Uterus (tissue), 4 donors: ENCODE results near the gene GRIN2A. TPM values are rescaled to one million over a fixed set of nuclear protein-coding genes. Genes with fewer than 3 reads are reported as not detected.

Source experiments
- DNase-seq, 2 donors: peaks; one replicate each; pipeline ENCODE4 v3.0.0-alpha.2; 2019 to 2020
- H3K27ac ChIP-seq, 2 donors: fragments of 200-600 bp; sonication (generic); 1 replicate in 1 of 2; 2 replicates in 1 of 2; pipeline ENCODE4 v1.5.1; 2016 to 2018
- H3K27me3 ChIP-seq, 2 donors: fragments of 200-600 bp; sonication (generic); one replicate each; pipeline ENCODE4 v1.5.1; 2018 to 2019; ENCODE audit warnings: control low read depth in 1 of 2
- H3K36me3 ChIP-seq, 2 donors: fragments of 200-600 bp; sonication (generic); one replicate each; pipeline ENCODE4 v1.5.1; 2019; ENCODE audit warnings: control low read depth in 1 of 2
- H3K4me1 ChIP-seq, 2 donors: fragments of 200-600 bp; sonication (generic); one replicate each; pipeline ENCODE4 v1.5.1; 2018 to 2019; ENCODE audit warnings: control low read depth in 1 of 2
- H3K4me3 ChIP-seq, 2 donors: fragments of 200-600 bp; sonication (generic); 1 replicate in 1 of 2; 2 replicates in 1 of 2; pipeline ENCODE4 v1.5.1; 2018 to 2019; ENCODE audit warnings: mild to moderate bottlenecking in 1 of 2
- H3K9me3 ChIP-seq, 2 donors: fragments of 200-600 bp; sonication (generic); one replicate each; pipeline ENCODE4 v1.5.1; 2019; ENCODE audit warnings: control low read depth in 1 of 2
- POLR2A ChIP-seq, 2 donors: fragments of 450-650 bp; IDR thresholded peaks; one replicate each; pipeline ENCODE4 v1.6.1; 2016; ENCODE audit warnings: antibody characterized with exemption in 2 of 2, mild to moderate bottlenecking in 1 of 2, moderate library complexity in 1 of 2
- intact Hi-C: fragments of 100-400 bp; cut with DNase I; formaldehyde crosslinking; loops from one replicate; pipeline ENCODE4 v1.15.1; 2023; ENCODE audit warnings: low total_unique reads
- total RNA-seq, 4 donors: library from RNA; depleted of rRNA in 3 of 4; stranded (reverse); fragments of >200 nt in 3 of 4; gene quantifications; one replicate each; pipeline versions ENCODE4 v1.1.0 to v1.2.4, GENCODE V29; 2014 to 2023
- TF ChIP-seq, protein P1 (sequence below), 4 experiments: fragments of 200-600 bp in 2 of 4; fragments of 450-650 bp in 2 of 4; sonication (generic) in 2 of 4; IDR thresholded peaks; one replicate each; pipeline ENCODE4 v1.5.1; 2016 to 2019; ENCODE audit warnings: antibody characterized with exemption in 4 of 4, mild to moderate bottlenecking in 2 of 4, moderate library complexity in 1 of 4
- donor health status: DM: yes; HTN: yes; CAD: no.

GRIN2A gene
- total RNA-seq, 4 donors from 2014 or later, result under 0.01 to 2.4 (median 0.56) TPM

GRCh38 chr16:10169031-10169430, 13.2 kb downstream of the GRIN2A start:
- H3K4me1 ChIP-seq, result no peaks in the 10 kb centered on the region
- H3K4me3 ChIP-seq, result no peak overlapping the region
- H3K27ac ChIP-seq, result no peak overlapping the region
- H3K9me3 ChIP-seq, result no peaks in the 10 kb centered on the region
- intact Hi-C loops, result no loop called here
- no peaks in the 10 kb centered on the region for H3K27me3 ChIP-seq
- TF ChIP-seq, protein P1, sequence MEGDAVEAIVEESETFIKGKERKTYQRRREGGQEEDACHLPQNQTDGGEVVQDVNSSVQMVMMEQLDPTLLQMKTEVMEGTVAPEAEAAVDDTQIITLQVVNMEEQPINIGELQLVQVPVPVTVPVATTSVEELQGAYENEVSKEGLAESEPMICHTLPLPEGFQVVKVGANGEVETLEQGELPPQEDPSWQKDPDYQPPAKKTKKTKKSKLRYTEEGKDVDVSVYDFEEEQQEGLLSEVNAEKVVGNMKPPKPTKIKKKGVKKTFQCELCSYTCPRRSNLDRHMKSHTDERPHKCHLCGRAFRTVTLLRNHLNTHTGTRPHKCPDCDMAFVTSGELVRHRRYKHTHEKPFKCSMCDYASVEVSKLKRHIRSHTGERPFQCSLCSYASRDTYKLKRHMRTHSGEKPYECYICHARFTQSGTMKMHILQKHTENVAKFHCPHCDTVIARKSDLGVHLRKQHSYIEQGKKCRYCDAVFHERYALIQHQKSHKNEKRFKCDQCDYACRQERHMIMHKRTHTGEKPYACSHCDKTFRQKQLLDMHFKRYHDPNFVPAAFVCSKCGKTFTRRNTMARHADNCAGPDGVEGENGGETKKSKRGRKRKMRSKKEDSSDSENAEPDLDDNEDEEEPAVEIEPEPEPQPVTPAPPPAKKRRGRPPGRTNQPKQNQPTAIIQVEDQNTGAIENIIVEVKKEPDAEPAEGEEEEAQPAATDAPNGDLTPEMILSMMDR (IDR thresholded peaks at IDR 0.05), result no peak
- no peak for TF ChIP-seq POLR2A (IDR thresholded peaks at IDR 0.05)
- DNase-seq, result no peak
- no peaks in the 10 kb centered on the region for H3K36me3 ChIP-seq

DNA sequence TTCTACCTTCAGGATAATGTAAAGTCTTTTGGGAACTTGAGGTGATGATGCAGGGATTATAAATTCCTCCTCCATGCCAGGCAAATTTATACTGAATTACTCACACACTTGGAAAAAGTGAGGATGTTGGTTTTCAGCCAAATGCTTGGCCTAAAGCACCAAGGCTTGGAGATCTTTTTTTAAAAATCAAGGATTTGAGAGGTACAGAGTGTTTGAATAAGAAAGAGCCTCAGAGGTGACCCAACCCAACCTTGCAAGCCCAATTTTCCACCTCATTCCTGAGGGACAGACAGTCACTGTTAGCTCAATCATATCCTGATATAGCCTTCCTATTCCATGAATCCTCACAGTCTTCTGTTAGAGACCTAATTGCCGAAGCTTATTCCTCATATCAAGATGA, 14.0 kb downstream of the GRIN2A start:
- no peak overlapping the region for H3K27ac ChIP-seq
- TF ChIP-seq, protein P1 (IDR thresholded peaks at IDR 0.05), result no peak
- TF ChIP-seq POLR2A (IDR thresholded peaks at IDR 0.05), result no peak
- H3K36me3 ChIP-seq, result no peaks in the 10 kb centered on the region
- no peak overlapping the region for H3K4me3 ChIP-seq
- DNase-seq, result no peak
- intact Hi-C loops, result no loop called here
- H3K4me1 ChIP-seq, result no peaks in the 10 kb centered on the region
- H3K27me3 ChIP-seq, result no peaks in the 10 kb centered on the region
- no peaks in the 10 kb centered on the region for H3K9me3 ChIP-seq

DNA sequence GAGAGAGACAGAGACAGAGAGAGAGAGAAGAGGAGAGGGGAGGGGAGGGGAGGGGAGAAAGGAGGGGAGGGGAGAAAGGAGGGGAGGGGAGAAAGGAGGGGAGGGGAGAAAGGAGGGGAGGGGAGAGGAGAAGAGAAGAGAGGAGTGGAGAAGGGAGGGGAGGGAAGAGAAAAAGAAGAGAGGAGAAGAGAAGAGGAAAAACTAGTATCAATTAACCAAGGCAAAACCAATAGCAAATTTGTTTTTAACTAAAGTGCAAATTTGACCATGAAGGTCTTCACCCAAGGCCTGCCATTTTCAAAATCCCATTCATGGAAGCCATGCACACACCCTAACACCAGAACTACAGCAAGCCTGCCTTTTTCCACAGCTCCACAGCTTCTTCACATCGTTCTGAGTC, 16.6 kb downstream of the GRIN2A start:
- Histone ChIP-seq H3K27me3 (no peaks in the 10 kb centered on the region), H3K36me3 (no peaks in the 10 kb centered on the region), H3K4me1 (no peaks in the 10 kb centered on the region), H3K9me3 (no peaks in the 10 kb centered on the region), H3K27ac (no peak overlapping the region), H3K4me3 (no peak overlapping the region)
- intact Hi-C loops, result no loop called here
- DNase-seq, result no peak
- TF ChIP-seq, protein P1 (IDR thresholded peaks at IDR 0.05), result no peak
- no peak for TF ChIP-seq POLR2A (IDR thresholded peaks at IDR 0.05)

DNA sequence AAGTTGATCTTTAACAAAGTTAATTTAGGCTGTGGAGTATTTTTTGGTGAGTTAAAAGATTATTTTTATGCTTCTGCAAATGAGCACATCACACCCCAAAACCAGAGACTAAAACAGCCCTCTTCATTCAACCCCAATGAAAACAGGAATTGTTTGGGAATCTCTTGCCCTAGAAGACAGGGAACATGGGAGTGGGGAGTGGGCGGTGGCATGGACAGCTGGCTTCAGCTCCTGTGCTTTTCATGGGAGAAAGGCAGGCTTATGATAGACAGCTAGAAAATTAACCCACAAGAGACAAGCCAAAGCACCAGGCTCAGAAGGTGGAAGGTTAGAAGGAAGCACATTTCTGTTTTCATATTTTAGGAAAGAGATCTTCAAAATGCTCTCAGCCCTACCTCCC, 19.2 kb downstream of the GRIN2A start:
- intact Hi-C loops, result no loop called here
- no peaks in the 10 kb centered on the region for H3K4me1 ChIP-seq
- H3K27me3 ChIP-seq, result no peaks in the 10 kb centered on the region
- H3K4me3 ChIP-seq, result no peak overlapping the region
- H3K36me3 ChIP-seq, result no peaks in the 10 kb centered on the region
- TF ChIP-seq, protein P1 (IDR thresholded peaks at IDR 0.05), result no peak
- TF ChIP-seq POLR2A (IDR thresholded peaks at IDR 0.05), result no peak
- DNase-seq, result no peak
- H3K27ac ChIP-seq, result no peak overlapping the region
- H3K9me3 ChIP-seq, result no peaks in the 10 kb centered on the region

- H3K36me3 ChIP-seq, result no peaks in the 10 kb centered on the region
- H3K9me3 ChIP-seq, result no peaks in the 10 kb centered on the region
- H3K4me3 ChIP-seq, result no peak overlapping the region
- no peaks in the 10 kb centered on the region for H3K27me3 ChIP-seq
- H3K27ac ChIP-seq, result no peak overlapping the region
- intact Hi-C loops, result no loop called here
- DNase-seq, result no peak
- TF ChIP-seq POLR2A (IDR thresholded peaks at IDR 0.05), result no peak
- TF ChIP-seq, protein P1 (IDR thresholded peaks at IDR 0.05), result no peak
- no peaks in the 10 kb centered on the region for H3K4me1 ChIP-seq
Observed at GRCh38 chr16:10156099-10156498, 26.1 kb downstream of the GRIN2A start.
